ENCODE measurements around the gene SULT1A1.

Gene SULT1A1

DNA sequence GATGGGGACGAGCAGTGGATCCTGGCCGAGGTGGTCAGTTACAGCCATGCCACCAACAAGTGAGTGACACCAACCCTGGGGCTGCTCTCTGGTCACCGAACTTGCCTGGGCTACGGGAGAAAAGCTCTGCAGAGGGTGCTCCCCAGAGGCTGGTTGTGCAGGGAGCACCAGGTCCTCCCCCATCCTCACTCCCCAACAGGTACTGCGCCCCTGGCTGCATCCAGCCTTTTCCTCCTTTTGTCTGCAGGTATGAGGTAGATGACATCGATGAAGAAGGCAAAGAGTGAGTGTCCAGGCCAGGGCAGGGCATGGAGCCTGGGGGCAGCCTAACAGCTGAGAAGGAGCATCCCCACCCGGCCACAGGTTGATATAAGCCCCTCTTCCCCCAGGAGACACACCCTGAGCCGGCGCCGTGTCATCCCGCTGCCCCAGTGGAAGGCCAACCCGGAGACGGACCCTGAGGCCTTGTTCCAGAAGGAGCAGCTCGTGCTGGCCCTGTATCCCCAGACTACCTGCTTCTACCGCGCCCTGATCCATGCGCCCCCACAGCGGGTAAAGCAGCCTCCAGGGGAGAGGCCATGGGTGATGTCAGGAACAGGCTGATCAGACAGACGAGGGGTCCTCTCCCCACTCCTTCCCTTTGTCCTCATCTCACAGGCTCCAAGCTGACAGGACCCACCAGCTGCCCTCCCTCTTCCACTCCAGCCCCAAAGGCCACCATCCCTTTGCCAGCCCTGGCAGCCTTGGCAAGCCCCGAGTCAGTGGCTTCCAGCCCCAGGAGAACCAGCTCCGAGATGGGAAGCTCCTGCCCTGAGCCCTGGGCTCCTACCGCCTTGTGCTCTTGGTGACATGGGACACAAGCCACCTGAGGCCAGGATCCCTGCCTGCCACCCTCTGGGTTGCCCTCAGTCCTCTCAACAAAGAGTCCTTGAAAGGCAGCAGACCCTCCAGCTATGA lies 19.2 kb downstream of the SULT1A1 start:
- peaks cover 7% of the 10 kb centered on the region for H3K4me1 ChIP-seq (ENCODE audit: insufficient read depth, insufficient read length)

DNA sequence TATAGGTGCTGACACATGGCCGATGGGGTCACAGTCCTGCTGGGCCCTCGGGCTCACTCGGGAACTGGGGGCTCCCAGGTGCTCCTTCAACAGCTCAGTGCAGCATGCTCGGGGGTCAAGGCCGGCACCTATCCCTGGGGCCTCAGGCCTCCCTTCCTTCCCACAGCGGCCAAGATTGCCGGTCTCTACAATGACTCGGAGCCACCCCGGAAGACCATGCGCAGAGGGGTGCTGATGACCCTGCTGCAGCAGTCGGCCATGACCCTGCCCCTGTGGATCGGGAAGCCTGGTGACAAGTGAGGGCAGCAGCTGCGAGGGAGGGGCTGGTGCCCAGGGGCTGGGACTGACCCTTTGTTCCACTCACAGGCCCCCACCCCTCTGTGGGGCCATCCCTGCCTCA lies 19.9 kb downstream of the SULT1A1 start:
- no peak for TF ChIP-seq YY1 (IDR thresholded peaks at IDR 0.05; ENCODE audit: insufficient read depth, insufficient read length)
- no peak for TF ChIP-seq ZNF274 (IDR thresholded peaks at IDR 0.05; ENCODE audit: low read depth, low read length)
- no peak for TF ChIP-seq SUZ12 (IDR thresholded peaks at IDR 0.05; ENCODE audit: extremely low read depth, insufficient read depth, insufficient read length)
- Histone ChIP-seq H3K36me3 (ENCODE audit: insufficient read depth, insufficient read length, low read length) (peaks cover 75% of the 10 kb centered on the region), H3K4me3 (ENCODE audit: insufficient read length, low read depth) (no peak overlapping the region), H3K4me1 (ENCODE audit: insufficient read depth, insufficient read length) (peaks cover 9% of the 10 kb centered on the region), H3K9ac (ENCODE audit: insufficient read length, low read depth) (no peak overlapping the region), H3K27me3 (ENCODE audit: insufficient read depth, insufficient read length) (no peaks in the 10 kb centered on the region), H3K9me3 (ENCODE audit: insufficient read depth, low read length) (no peaks in the 10 kb centered on the region)
- no peak for DNase-seq (ENCODE audit: low read depth, low spot score)

More for the DNA sequence above, 19.2 kb downstream of the SULT1A1 start:
- Histone ChIP-seq H3K9me3 (ENCODE audit: insufficient read depth, low read length) (no peaks in the 10 kb centered on the region), H3K36me3 (ENCODE audit: insufficient read depth, insufficient read length, low read length) (peaks cover 68% of the 10 kb centered on the region), H3K4me3 (ENCODE audit: insufficient read length, low read depth) (no peak overlapping the region), H3K9ac (ENCODE audit: insufficient read length, low read depth) (no peak overlapping the region), H3K27me3 (ENCODE audit: insufficient read depth, insufficient read length) (no peaks in the 10 kb centered on the region)
- no peak for DNase-seq (ENCODE audit: low read depth, low spot score)
- no peak for TF ChIP-seq SUZ12 (IDR thresholded peaks at IDR 0.05; ENCODE audit: extremely low read depth, insufficient read depth, insufficient read length)

DNA sequence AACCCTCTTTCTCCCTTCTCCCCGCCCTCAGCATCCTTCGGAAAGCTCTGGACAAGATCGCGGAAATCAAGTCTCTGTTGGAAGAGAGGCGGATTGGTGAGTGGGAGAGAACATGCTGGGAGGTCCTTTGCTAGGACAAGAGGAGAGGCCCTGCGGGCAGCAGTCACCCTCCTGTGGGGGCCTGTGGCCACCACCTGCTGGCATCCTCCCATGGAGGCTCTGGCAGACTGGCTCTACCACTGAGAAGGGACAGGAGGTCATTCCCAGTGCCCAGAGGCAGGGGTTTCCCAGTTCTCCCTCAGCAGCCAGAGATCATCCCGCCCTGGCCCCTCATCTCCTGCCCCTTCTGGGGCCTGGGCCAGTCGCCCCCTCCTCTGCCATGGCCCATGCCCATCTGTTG lies 20.8 kb downstream of the SULT1A1 start:
- H3K36me3 ChIP-seq (ENCODE audit: insufficient read depth, insufficient read length, low read length) = peaks cover 78% of the 10 kb centered on the region
- H3K4me1 ChIP-seq (ENCODE audit: insufficient read depth, insufficient read length) = peaks cover 10% of the 10 kb centered on the region
- H3K9ac ChIP-seq (ENCODE audit: insufficient read length, low read depth) = no peak overlapping the region
- TF ChIP-seq ZNF274 (IDR thresholded peaks at IDR 0.05; ENCODE audit: low read depth, low read length) = no peak
- no peaks in the 10 kb centered on the region for H3K27me3 ChIP-seq (ENCODE audit: insufficient read depth, insufficient read length)
- no peak for DNase-seq (ENCODE audit: low read depth, low spot score)
- H3K9me3 ChIP-seq (ENCODE audit: insufficient read depth, low read length) = no peaks in the 10 kb centered on the region
- no peak overlapping the region for H3K4me3 ChIP-seq (ENCODE audit: insufficient read length, low read depth)

DNA sequence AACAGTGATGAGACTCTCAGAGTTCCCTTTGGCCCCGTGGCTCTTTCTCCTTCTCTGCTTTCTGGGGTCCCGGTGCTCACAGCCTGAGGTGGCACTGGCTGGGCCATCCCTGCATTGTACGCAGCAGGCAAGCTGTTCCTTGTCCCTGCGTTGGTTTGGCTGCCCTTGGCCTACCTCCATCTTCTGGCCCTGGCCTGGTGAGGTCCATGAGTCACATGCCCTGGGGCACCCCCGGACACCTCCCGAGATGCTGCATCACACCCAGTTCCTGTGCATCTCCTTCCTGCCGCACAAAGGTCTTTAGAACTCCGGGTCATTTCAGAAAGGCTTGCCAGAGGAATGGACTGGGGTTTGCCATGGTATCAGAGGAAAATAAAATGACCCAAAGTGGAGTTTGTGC lies 22.5 kb downstream of the SULT1A1 start:
- no peak for DNase-seq (ENCODE audit: low read depth, low spot score)

DNA sequence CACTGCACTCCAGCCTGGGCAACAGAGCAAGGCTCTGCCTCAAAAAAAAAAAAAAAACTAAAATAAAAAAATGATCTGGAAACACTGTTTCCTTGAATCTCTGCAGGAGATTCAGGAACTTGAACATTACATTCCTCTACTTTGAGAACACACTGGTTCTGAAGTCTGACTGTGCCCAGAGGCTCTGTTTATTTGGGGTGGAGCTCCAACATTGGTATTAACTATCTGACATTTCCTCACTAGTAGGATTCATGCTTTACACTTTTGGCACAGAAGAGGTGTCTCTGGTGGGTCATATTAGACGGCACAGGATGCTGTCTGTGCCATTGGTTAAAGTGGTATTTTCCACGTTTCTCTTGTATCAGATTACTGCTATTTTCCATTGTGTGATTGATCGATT lies 23.4 kb downstream of the SULT1A1 start:
- TF ChIP-seq ZNF274 (IDR thresholded peaks at IDR 0.05; ENCODE audit: low read depth, low read length) (no peak), SUZ12 (IDR thresholded peaks at IDR 0.05; ENCODE audit: extremely low read depth, insufficient read depth, insufficient read length) (no peak), YY1 (IDR thresholded peaks at IDR 0.05; ENCODE audit: insufficient read depth, insufficient read length) (no peak)

More for the DNA sequence above, 22.5 kb downstream of the SULT1A1 start:
- Histone ChIP-seq H3K4me3 (ENCODE audit: insufficient read length, low read depth) (no peak overlapping the region), H3K9me3 (ENCODE audit: insufficient read depth, low read length) (no peaks in the 10 kb centered on the region), H3K4me1 (ENCODE audit: insufficient read depth, insufficient read length) (peaks cover 10% of the 10 kb centered on the region), H3K36me3 (ENCODE audit: insufficient read depth, insufficient read length, low read length) (peaks cover 73% of the 10 kb centered on the region), H3K27me3 (ENCODE audit: insufficient read depth, insufficient read length) (no peaks in the 10 kb centered on the region), H3K9ac (ENCODE audit: insufficient read length, low read depth) (no peak overlapping the region)
- TF ChIP-seq ZNF274 (IDR thresholded peaks at IDR 0.05; ENCODE audit: low read depth, low read length) (no peak), SUZ12 (IDR thresholded peaks at IDR 0.05; ENCODE audit: extremely low read depth, insufficient read depth, insufficient read length) (no peak), YY1 (IDR thresholded peaks at IDR 0.05; ENCODE audit: insufficient read depth, insufficient read length) (no peak)

DNA sequence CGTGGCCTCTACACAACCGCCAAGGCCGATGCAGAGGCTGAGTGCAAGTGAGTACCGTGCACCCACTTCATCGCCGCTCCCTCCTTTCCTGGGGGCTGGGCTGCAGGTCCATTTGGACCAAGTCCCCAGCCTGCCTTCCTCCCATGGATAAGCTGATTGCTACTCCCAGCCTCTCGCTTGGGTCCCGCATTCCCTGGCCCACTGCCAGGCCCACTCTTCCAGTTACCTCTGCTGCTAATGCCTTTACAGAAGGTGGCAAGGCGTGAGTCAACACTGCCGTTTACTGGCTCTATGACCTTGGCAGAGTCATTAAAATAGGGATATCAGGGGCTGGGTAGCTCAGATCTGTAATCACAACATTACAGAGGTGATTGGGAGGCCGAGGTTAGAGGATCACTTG lies 24.2 kb downstream of the SULT1A1 start:
- Histone ChIP-seq H3K9ac (ENCODE audit: insufficient read length, low read depth) (peak overlapping the region; percentile 46), H3K27me3 (ENCODE audit: insufficient read depth, insufficient read length) (no peaks in the 10 kb centered on the region), H3K4me1 (ENCODE audit: insufficient read depth, insufficient read length) (peaks cover 10% of the 10 kb centered on the region), H3K9me3 (ENCODE audit: insufficient read depth, low read length) (no peaks in the 10 kb centered on the region), H3K36me3 (ENCODE audit: insufficient read depth, insufficient read length, low read length) (peaks cover 63% of the 10 kb centered on the region), H3K4me3 (ENCODE audit: insufficient read length, low read depth) (no peak overlapping the region)
- TF ChIP-seq ZNF274 (IDR thresholded peaks at IDR 0.05; ENCODE audit: low read depth, low read length) = no peak
- no peak for TF ChIP-seq SUZ12 (IDR thresholded peaks at IDR 0.05; ENCODE audit: extremely low read depth, insufficient read depth, insufficient read length)
- DNase-seq (ENCODE audit: low read depth, low spot score) = no peak

More for the DNA sequence above, 23.4 kb downstream of the SULT1A1 start:
- Histone ChIP-seq H3K27me3 (ENCODE audit: insufficient read depth, insufficient read length) (no peaks in the 10 kb centered on the region), H3K9me3 (ENCODE audit: insufficient read depth, low read length) (no peaks in the 10 kb centered on the region), H3K36me3 (ENCODE audit: insufficient read depth, insufficient read length, low read length) (peaks cover 70% of the 10 kb centered on the region), H3K4me1 (ENCODE audit: insufficient read depth, insufficient read length) (peaks cover 10% of the 10 kb centered on the region), H3K9ac (ENCODE audit: insufficient read length, low read depth) (no peak overlapping the region), H3K4me3 (ENCODE audit: insufficient read length, low read depth) (no peak overlapping the region)
- no peak for DNase-seq (ENCODE audit: low read depth, low spot score)

DNA sequence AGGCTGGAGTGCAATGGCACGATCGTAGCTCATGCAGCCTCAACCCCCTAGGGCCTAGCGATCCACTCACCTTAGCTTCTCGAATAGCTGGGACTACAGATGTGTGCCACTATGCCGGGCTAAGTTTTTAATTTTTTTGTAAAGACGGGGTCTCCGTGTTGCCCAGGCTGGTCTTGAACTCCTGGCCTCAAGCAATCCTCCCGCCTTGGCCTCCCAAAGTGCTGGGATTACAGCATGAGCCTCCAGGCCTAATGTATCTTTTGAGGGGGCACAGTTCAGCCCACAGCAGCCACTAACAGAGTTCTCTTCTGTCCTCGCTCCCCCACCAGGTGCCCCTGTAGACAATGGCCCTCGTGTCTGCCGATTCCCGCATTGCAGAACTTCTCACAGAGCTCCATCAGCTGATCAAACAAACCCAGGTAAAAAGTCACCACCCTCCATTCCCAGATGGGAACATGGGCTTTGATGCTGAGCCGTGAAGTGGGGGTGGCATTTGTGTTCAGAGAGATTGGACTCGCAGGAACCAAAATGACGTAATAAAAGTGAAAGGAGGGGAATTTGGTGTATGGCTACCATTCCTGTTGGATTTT lies 29.0 kb downstream of the SULT1A1 start:
- Histone ChIP-seq H3K27me3 (ENCODE audit: insufficient read depth, insufficient read length) (no peaks in the 10 kb centered on the region), H3K4me3 (ENCODE audit: insufficient read length, low read depth) (no peak overlapping the region), H3K9ac (ENCODE audit: insufficient read length, low read depth) (no peak overlapping the region), H3K36me3 (ENCODE audit: insufficient read depth, insufficient read length, low read length) (peaks cover 25% of the 10 kb centered on the region), H3K9me3 (ENCODE audit: insufficient read depth, low read length) (no peaks in the 10 kb centered on the region), H3K4me1 (ENCODE audit: insufficient read depth, insufficient read length) (peaks cover 5% of the 10 kb centered on the region)
- TF ChIP-seq SUZ12 (IDR thresholded peaks at IDR 0.05; ENCODE audit: extremely low read depth, insufficient read depth, insufficient read length) (no peak), YY1 (IDR thresholded peaks at IDR 0.05; ENCODE audit: insufficient read depth, insufficient read length) (no peak), ZNF274 (IDR thresholded peaks at IDR 0.05; ENCODE audit: low read depth, low read length) (no peak)
- no peak for DNase-seq (ENCODE audit: low read depth, low spot score)

All from NT2/D1 (cell line).